ENCODE data around the gene TAPT1. TPM values are rescaled to one million over a fixed set of nuclear protein-coding genes. Genes with fewer than 3 reads are reported as not detected.
A peak's percentile ranks its signal among the peaks of the same experiment; 100 is the strongest.
"Not testable (repeated sequence)": the region's sequence is repeated elsewhere in the genome, so short reads cannot be mapped to it uniquely, and the experiment has no call there.

The TAPT1 gene
- total RNA-seq, 1 donor, result 51.7 TPM

GRCh38 chr4:16192057-16192456, 34.2 kb downstream of the TAPT1 start:
- no peak for DNase-seq (ENCODE audit: low read depth in 2 of 3, low spot score in 2 of 3)

DNA sequence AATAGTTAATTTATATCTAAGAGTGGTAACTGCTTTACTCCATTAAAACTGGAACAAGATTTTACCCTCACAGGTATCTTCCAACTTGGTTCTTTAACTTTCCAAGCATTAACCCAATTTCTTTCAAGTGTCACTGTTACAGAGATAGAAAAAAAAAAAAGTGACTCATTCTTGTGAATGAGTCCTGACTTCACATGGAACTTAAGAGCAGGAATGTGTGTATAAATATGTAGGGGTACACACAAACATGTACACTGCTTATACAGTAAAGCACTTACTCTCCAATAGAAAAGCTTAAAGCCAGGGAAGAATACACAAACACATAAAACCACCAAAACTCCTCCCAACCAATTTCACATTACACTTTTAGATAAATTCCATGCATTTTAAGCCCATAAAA, 38.8 kb downstream of the TAPT1 start:
- no peak for DNase-seq (ENCODE audit: low read depth in 2 of 3, low spot score in 2 of 3)

DNA sequence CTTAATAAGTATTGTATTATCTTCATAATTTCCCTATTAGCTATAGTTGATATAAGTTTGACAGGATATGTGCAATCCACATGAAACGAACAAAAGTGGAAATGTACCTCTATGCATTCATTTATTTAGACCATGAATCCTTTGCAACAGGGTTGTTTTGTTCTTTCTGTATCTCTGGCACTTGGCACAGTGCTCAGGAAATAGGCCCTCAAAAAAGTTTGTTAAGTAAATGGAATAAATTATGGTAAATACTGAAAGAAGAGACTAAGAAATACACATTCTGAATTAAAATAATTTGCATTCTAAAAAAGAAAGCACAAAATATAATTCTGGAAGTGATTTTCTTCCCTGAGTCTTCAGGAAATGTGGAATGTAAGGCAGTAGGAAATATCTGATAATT, 39.3 kb downstream of the TAPT1 start:
- DNase-seq (ENCODE audit: low read depth in 2 of 3, low spot score in 2 of 3), result no peak

DNA sequence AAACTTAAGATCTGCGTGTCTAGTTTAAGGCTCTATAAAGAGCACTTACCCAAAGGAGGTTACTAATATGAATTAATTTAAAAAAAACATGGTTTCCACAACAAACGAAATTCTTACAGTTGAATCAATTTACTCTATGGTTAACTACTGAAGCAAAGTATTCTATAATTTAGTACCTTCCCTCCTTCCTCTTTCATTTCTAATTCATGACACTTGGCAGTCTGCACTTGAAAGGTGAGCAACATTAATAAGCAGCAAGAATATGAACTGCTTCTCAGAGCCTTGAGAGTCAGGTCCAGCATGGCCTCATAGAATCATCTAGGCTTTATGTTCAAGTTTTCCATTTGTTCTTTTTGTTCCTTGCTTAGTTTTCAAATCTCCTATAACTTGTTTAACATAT, 42.7 kb downstream of the TAPT1 start:
- DNase-seq (ENCODE audit: low read depth in 2 of 3, low spot score in 2 of 3), result no peak

GRCh38 chr4:16176621-16177020, 49.6 kb downstream of the TAPT1 start:
- DNase-seq (ENCODE audit: low read depth in 2 of 3, low spot score in 2 of 3), result no peak

DNA sequence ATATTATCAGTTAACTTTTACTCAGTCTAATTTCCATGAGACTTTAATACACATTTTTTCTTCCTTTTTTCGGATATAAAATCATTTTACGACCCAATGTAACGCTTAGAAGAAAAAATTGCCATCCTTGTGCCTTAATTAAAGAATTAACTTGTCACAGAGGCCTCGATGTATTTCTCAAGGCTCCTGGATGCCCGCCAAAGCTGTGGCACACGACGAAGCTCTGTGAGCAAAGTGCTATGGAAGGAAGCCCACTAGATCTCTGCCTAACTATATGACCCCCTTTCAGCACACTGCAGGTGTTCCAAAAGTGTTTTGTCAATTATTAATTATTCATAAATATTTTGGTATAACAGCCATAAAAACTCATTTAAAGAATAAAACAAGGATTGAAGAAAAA, 54.4 kb downstream of the TAPT1 start:
- no peak for DNase-seq (ENCODE audit: low read depth in 2 of 3, low spot score in 2 of 3)

DNA sequence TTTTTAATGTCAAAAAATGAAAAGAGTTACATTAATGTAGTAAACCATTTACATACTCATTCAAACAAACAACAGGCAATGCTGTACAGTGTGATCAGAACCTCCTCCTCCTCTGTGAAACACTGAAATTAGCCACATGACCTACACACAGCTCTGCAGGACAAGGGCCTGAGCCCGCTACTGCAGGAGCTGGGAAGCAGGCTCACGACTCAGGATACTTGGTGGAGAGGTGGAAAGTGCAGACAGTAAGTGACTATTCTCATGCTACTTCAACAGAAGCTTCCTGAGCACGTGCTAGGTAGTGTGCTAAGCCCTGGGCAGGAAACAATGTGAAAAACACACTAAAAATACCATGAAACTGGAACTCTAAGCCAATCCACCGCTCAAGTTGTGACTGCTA, 56.8 kb downstream of the TAPT1 start:
- no peak for DNase-seq (ENCODE audit: low read depth in 2 of 3, low spot score in 2 of 3)

- no peak for DNase-seq (ENCODE audit: low read depth in 2 of 3, low spot score in 2 of 3)
Measured at GRCh38 chr4:16168710-16169388, 57.4 kb downstream of the TAPT1 start.

DNA sequence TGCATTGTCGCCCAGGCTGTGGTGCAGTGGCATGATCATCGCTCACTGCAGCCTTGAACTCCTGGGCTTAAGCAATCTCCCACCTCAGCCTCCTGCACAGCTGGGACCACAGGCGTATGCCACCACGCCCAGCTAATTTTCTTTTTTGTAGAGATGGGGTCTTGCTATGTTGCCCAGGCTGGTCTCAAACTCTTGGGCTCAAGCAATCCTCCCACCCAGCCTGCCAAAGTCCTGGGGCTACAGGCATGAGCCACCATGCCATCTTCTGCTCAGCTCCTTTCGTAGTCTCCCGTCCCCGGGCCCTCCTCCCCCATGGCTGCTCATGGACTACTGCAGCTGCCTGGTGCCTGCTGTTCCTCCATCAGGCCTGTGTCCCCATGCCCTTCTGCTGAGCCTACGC, 58.1 kb downstream of the TAPT1 start:
- DNase-seq (ENCODE audit: low read depth in 2 of 3, low spot score in 2 of 3), result no peak

DNA sequence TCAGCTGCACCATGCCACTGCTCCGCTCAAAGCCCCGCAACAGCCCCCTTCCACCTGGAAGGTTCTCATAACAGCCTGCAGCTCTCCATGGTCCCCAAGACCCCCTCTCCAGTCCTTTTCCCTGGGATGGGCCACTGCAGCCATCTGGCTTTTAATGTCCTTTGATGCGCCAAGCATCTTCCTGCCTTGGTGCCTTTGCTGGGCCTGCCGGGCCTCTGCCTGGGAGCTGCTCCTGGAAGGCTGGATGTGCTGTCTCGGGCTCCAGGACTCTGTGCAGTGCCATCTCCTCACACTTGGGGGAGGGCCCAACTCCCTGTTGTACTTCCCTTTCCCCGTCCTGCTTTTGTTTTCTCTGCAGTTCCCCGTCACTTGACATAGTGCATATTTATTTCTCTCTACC, 60.3 kb downstream of the TAPT1 start:
- no peak for DNase-seq (ENCODE audit: low read depth in 2 of 3, low spot score in 2 of 3)

GRCh38 chr4:16162891-16163290, 63.4 kb downstream of the TAPT1 start:
- no peak for DNase-seq (ENCODE audit: low read depth in 2 of 3, low spot score in 2 of 3)

DNA sequence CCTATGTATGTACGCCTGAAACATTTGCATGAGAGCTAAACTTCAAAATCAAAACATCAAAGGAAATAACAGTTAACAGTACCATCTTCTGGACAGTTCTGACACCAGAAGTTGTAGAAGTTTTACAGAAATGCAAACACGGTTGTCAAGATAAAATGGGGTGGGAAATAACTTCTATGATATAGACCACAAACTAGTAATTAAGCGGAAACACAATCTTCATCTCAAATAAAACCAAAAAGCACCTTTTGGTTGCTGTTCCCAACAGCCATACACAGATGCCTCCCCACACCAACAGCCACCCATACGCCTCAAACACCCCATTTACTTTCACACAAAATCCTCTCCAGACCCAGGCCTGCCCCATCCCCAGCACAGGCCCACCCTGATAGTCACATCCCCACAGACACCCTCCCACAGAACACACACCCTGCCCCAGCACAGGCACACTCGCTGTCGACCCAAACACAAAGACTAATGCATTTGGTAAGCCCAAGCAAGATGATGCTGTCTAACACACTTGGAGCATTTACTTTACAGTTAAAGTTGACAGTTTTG, 64.3 kb downstream of the TAPT1 start:
- peak in 2 of 3 donors; percentile 35 to 76 for DNase-seq (ENCODE audit: low read depth in 2 of 3, low spot score in 2 of 3)

GRCh38 chr4:16160457-16160856, 65.8 kb downstream of the TAPT1 start:
- no peak for DNase-seq (ENCODE audit: low read depth in 2 of 3, low spot score in 2 of 3)

GRCh38 chr4:16159286-16159685, 67.0 kb downstream of the TAPT1 start:
- DNase-seq (ENCODE audit: low read depth in 2 of 3, low spot score in 2 of 3), result no peak

DNA sequence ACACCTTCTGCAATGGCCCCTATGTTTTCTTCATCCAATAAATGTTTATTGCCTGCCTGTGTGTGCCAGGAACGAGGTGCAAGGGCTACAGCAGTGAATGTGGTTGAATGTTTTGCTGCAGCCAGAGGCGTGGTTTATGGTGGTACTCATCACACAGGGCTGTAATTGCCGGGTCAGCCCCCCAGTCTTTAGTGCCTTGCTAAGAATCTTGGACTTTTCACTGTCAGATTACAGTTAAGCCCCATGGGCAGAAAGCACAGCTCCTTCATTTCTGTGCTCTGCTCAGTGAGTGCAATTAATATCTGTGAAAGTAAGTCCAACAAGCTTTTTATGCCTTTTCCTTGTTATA, 67.8 kb downstream of the TAPT1 start:
- no peak for DNase-seq (ENCODE audit: low read depth in 2 of 3, low spot score in 2 of 3)

- DNase-seq (ENCODE audit: low read depth in 2 of 3, low spot score in 2 of 3), result no peak
Measured at GRCh38 chr4:16157609-16158503, 68.4 kb downstream of the TAPT1 start.

DNA sequence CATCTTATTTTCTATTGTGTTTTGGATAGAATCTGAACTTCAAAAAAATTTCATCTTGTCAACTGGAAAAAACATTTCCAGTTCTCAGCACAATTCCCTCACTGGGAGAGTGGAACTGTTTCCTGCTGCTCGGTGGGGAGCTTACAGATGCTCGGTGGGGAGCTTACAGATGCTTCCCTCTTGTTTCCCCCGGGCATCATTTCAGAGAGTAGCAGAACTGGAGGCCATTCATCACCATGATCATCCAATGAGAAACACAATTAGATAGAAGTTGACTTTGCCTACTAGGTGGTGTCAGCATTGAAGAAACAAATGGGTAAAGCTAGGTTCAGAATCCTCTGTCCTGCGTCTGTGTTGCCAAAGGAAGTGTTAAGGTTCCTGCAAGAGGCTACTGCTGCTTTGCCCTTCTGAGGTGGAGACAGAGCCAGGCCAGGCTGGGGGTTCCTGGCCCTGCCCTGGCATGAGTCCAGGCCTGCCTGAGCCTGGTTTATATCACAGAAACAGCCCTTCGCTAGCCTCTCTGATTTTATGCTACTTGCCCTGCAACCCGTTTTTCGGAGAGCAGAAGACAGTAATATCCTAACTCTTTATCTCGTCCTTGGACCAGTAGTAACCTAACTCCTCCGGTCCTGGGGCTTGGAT, 70.6 kb downstream of the TAPT1 start:
- peak in 1 of 3 donors; percentile 8 for DNase-seq (ENCODE audit: low read depth in 2 of 3, low spot score in 2 of 3)

GRCh38 chr4:16154451-16154850, 71.8 kb downstream of the TAPT1 start:
- DNase-seq (ENCODE audit: low read depth in 2 of 3, low spot score in 2 of 3), result no peak

GRCh38 chr4:16150716-16151115, 75.6 kb downstream of the TAPT1 start:
- no peak for DNase-seq (ENCODE audit: low read depth in 2 of 3, low spot score in 2 of 3)

GRCh38 chr4:16144913-16145312, 81.4 kb downstream of the TAPT1 start:
- not testable (repeated sequence) for DNase-seq (ENCODE audit: low read depth in 2 of 3, low spot score in 2 of 3)

- DNase-seq (ENCODE audit: low read depth in 2 of 3, low spot score in 2 of 3), result no peak
Measured at GRCh38 chr4:16142598-16143310, 83.5 kb downstream of the TAPT1 start.

Data from hematopoietic multipotent progenitor cell (in vitro differentiated cells).